Subcutaneous abdominal adipose tissue (tissue), 5 donors: Measurements from ENCODE around the gene EHBP1.

Experiments
- H3K27ac ChIP-seq: one replicate; pipeline ENCODE4 v1.7.0; 2013; ENCODE audit warnings: low read depth, mild to moderate bottlenecking, inconsistent platforms, low read length, moderate library complexity
- H3K27me3 ChIP-seq, 5 donors: one replicate each; pipeline ENCODE4 v1.7.0; 2013; ENCODE audit warnings: low read length in 5 of 5, inconsistent platforms in 1 of 5; ENCODE audit not compliant: control insufficient read depth in 5 of 5, insufficient read depth in 4 of 5
- H3K36me3 ChIP-seq, 5 donors: one replicate each; pipeline ENCODE4 v1.7.0; 2013; ENCODE audit warnings: low read length in 5 of 5; ENCODE audit not compliant: control insufficient read depth in 5 of 5, insufficient read depth in 5 of 5
- H3K4me1 ChIP-seq, 5 donors: one replicate each; pipeline ENCODE4 v1.7.0; 2013; ENCODE audit warnings: low read length in 5 of 5, mild to moderate bottlenecking in 3 of 5, moderate library complexity in 1 of 5; ENCODE audit not compliant: control insufficient read depth in 5 of 5, insufficient read depth in 5 of 5
- H3K4me3 ChIP-seq, 5 donors: one replicate each; pipeline ENCODE4 v1.7.0; 2013; ENCODE audit warnings: low read length in 5 of 5, low read depth in 1 of 5
- H3K9ac ChIP-seq, 5 donors: one replicate each; pipeline ENCODE4 v1.7.0; 2013; ENCODE audit warnings: low read length in 5 of 5, mild to moderate bottlenecking in 4 of 5, moderate library complexity in 3 of 5
- H3K9me3 ChIP-seq, 5 donors: one replicate each; pipeline ENCODE4 v1.7.0; 2013; ENCODE audit warnings: low read length in 5 of 5; ENCODE audit not compliant: control insufficient read depth in 5 of 5
- donor health status: healthy.
- donor health status: healthy.
- donor health status: healthy.
- donor health status: healthy.
- donor health status: healthy.

Gene EHBP1

GRCh38 chr2:62968668-62969067 lies 263.2 kb downstream of the EHBP1 start:
- Histone ChIP-seq H3K9me3 (no peaks in the 10 kb centered on the region), H3K9ac (no peak overlapping the region), H3K4me3 (no peak overlapping the region), H3K4me1 (peaks cover 0 to 4% (median 0%) of the 10 kb centered on the region in 5 donors), H3K27me3 (no peaks in the 10 kb centered on the region), H3K36me3 (peaks cover 3 to 39% (median 20%) of the 10 kb centered on the region in 5 donors), H3K27ac (no peak overlapping the region)

- H3K36me3 ChIP-seq, result peaks cover 11 to 40% (median 22%) of the 10 kb centered on the region in 5 donors
- peaks cover 0 to 4% (median 0%) of the 10 kb centered on the region in 5 donors for H3K4me1 ChIP-seq
- H3K4me3 ChIP-seq, result no peak overlapping the region
- H3K9me3 ChIP-seq, result no peaks in the 10 kb centered on the region
- H3K27ac ChIP-seq, result no peak overlapping the region
- no peaks in the 10 kb centered on the region for H3K27me3 ChIP-seq
- H3K9ac ChIP-seq, result no peak overlapping the region
These were observed 266.4 kb downstream of the EHBP1 start for GRCh38 chr2:62971936-62972335.

- Histone ChIP-seq H3K27ac (no peak overlapping the region), H3K9me3 (no peaks in the 10 kb centered on the region), H3K36me3 (peaks cover 11 to 46% (median 17%) of the 10 kb centered on the region in 5 donors), H3K4me1 (peaks cover 0 to 4% (median 0%) of the 10 kb centered on the region in 5 donors), H3K27me3 (no peaks in the 10 kb centered on the region), H3K4me3 (no peak overlapping the region), H3K9ac (no peak overlapping the region)
These were observed 267.1 kb downstream of the EHBP1 start for GRCh38 chr2:62972601-62973000.

GRCh38 chr2:62974999-62975398 lies 269.5 kb downstream of the EHBP1 start:
- no peaks in the 10 kb centered on the region for H3K27me3 ChIP-seq
- no peak overlapping the region for H3K4me3 ChIP-seq
- H3K4me1 ChIP-seq, result no peaks in the 10 kb centered on the region
- peaks cover 19 to 47% (median 29%) of the 10 kb centered on the region in 5 donors for H3K36me3 ChIP-seq
- H3K27ac ChIP-seq, result no peak overlapping the region
- H3K9me3 ChIP-seq, result no peaks in the 10 kb centered on the region
- H3K9ac ChIP-seq, result no peak overlapping the region

GRCh38 chr2:62991605-62992004 lies 286.1 kb downstream of the EHBP1 start:
- Histone ChIP-seq H3K27ac (peak overlapping the region; percentile 70), H3K4me1 (peaks cover 0 to 8% (median 6%) of the 10 kb centered on the region in 5 donors), H3K9ac (no peak overlapping the region), H3K36me3 (peaks cover 20 to 38% (median 25%) of the 10 kb centered on the region in 5 donors), H3K4me3 (no peak overlapping the region), H3K27me3 (no peaks in the 10 kb centered on the region), H3K9me3 (no peaks in the 10 kb centered on the region)

GRCh38 chr2:62992561-62992960 lies 287.0 kb downstream of the EHBP1 start:
- H3K36me3 ChIP-seq, result peaks cover 25 to 39% (median 30%) of the 10 kb centered on the region in 5 donors
- peaks cover 0 to 8% (median 6%) of the 10 kb centered on the region in 5 donors for H3K4me1 ChIP-seq
- H3K9ac ChIP-seq, result no peak overlapping the region
- peak overlapping the region; percentile 70 for H3K27ac ChIP-seq
- H3K9me3 ChIP-seq, result no peaks in the 10 kb centered on the region
- H3K27me3 ChIP-seq, result no peaks in the 10 kb centered on the region
- no peak overlapping the region for H3K4me3 ChIP-seq

GRCh38 chr2:62994206-62994605 lies 288.7 kb downstream of the EHBP1 start:
- Histone ChIP-seq H3K27me3 (no peaks in the 10 kb centered on the region), H3K27ac (no peak overlapping the region), H3K9ac (no peak overlapping the region), H3K9me3 (no peaks in the 10 kb centered on the region), H3K4me3 (no peak overlapping the region), H3K36me3 (peaks cover 25 to 47% (median 34%) of the 10 kb centered on the region in 5 donors), H3K4me1 (peaks cover 0 to 7% (median 4%) of the 10 kb centered on the region in 5 donors)

GRCh38 chr2:62996534-62997186 lies 291.1 kb downstream of the EHBP1 start:
- no peak overlapping the region for H3K27ac ChIP-seq
- H3K36me3 ChIP-seq, result peaks cover 21 to 46% (median 27%) of the 10 kb centered on the region in 5 donors
- no peaks in the 10 kb centered on the region for H3K9me3 ChIP-seq
- H3K27me3 ChIP-seq, result no peaks in the 10 kb centered on the region
- no peak overlapping the region for H3K4me3 ChIP-seq
- no peak overlapping the region for H3K9ac ChIP-seq
- H3K4me1 ChIP-seq, result peaks cover 0 to 12% (median 6%) of the 10 kb centered on the region in 5 donors

GRCh38 chr2:62998949-62999348 lies 293.4 kb downstream of the EHBP1 start:
- Histone ChIP-seq H3K27ac (no peak overlapping the region), H3K27me3 (no peaks in the 10 kb centered on the region), H3K9me3 (no peaks in the 10 kb centered on the region), H3K9ac (no peak overlapping the region), H3K4me1 (peaks cover 0 to 12% (median 6%) of the 10 kb centered on the region in 5 donors), H3K36me3 (peaks cover 18 to 41% (median 24%) of the 10 kb centered on the region in 5 donors), H3K4me3 (no peak overlapping the region)

GRCh38 chr2:62999905-63000304 lies 294.4 kb downstream of the EHBP1 start:
- Histone ChIP-seq H3K4me1 (peaks cover 0 to 12% (median 6%) of the 10 kb centered on the region in 5 donors), H3K27me3 (no peaks in the 10 kb centered on the region), H3K4me3 (no peak overlapping the region), H3K9me3 (no peaks in the 10 kb centered on the region), H3K36me3 (peaks cover 9 to 36% (median 21%) of the 10 kb centered on the region in 5 donors), H3K27ac (peak overlapping the region; percentile 22), H3K9ac (no peak overlapping the region)
